ENCODE measurements around the gene CDX4.

CDX4 gene, protein sequence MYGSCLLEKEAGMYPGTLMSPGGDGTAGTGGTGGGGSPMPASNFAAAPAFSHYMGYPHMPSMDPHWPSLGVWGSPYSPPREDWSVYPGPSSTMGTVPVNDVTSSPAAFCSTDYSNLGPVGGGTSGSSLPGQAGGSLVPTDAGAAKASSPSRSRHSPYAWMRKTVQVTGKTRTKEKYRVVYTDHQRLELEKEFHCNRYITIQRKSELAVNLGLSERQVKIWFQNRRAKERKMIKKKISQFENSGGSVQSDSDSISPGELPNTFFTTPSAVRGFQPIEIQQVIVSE

DNA sequence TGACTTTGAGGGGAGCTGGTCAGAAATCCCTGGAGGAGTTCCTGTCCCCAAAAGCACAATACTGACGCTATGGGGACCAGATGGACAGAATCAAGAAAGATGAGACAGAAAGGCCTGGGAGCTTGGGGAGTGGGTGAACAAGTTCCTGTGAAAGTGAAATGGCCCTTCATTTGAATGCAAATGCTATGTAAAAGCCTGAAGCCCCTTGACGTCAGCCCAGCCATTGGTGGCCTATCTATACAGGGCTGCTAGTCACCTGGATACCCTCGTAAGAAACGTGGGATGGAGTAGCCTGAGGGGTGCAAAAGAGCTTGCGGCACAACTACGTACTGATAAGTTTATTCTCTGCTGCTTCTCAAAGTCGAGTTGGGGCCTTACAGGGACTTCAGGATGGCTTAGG lies at the start of gene CDX4:
Gene CDX4, plus strand, starts transcription at position 223 of the 400 bp plus-strand sequence. CDS start 201 bp downstream, outside the sequence.
- Histone ChIP-seq H3K36me3 (replicated peaks) (no peaks in the 10 kb centered on the region), H3K27ac (no peak within 1 kb of the TSS), H3K4me3 (ENCODE audit: low read depth, low read length) (no peak within 1 kb of the TSS), H3K27me3 (replicated peaks) (peaks cover 4% of the 10 kb centered on the region)
- TF ChIP-seq CTCF (IDR thresholded peaks at IDR 0.05; ENCODE audit: low read depth, low read length, missing control alignments): no peak
- DNase-seq: no peak
- in situ Hi-C loops (cut with HindIII; ENCODE audit: low pct_ligation_motif_present, low sequenced_read_pairs): no loop called here

- in situ Hi-C loops (cut with HindIII; ENCODE audit: low pct_ligation_motif_present, low sequenced_read_pairs): no loop called here
- no peak for TF ChIP-seq CTCF (IDR thresholded peaks at IDR 0.05; ENCODE audit: low read depth, low read length, missing control alignments)
- no peaks in the 10 kb centered on the region for H3K36me3 ChIP-seq (replicated peaks)
- H3K4me3 ChIP-seq (ENCODE audit: low read depth, low read length): no peak overlapping the region
- no peak overlapping the region for H3K27ac ChIP-seq
- H3K27me3 ChIP-seq (replicated peaks): no peaks in the 10 kb centered on the region
- DNase-seq: no peak
These were observed 48.5 kb upstream of the CDX4 start for GRCh38 chrX:73398185-73398914.

GRCh38 chrX:73400136-73400748 lies 46.6 kb upstream of the CDX4 start:
- TF ChIP-seq CTCF (IDR thresholded peaks at IDR 0.05; ENCODE audit: low read depth, low read length, missing control alignments): no peak
- DNase-seq: no peak
- H3K27ac ChIP-seq: no peak overlapping the region
- H3K36me3 ChIP-seq (replicated peaks): no peaks in the 10 kb centered on the region
- no peaks in the 10 kb centered on the region for H3K27me3 ChIP-seq (replicated peaks)
- H3K4me3 ChIP-seq (ENCODE audit: low read depth, low read length): no peak overlapping the region
- in situ Hi-C loops (cut with HindIII; ENCODE audit: low pct_ligation_motif_present, low sequenced_read_pairs): no loop called here

DNA sequence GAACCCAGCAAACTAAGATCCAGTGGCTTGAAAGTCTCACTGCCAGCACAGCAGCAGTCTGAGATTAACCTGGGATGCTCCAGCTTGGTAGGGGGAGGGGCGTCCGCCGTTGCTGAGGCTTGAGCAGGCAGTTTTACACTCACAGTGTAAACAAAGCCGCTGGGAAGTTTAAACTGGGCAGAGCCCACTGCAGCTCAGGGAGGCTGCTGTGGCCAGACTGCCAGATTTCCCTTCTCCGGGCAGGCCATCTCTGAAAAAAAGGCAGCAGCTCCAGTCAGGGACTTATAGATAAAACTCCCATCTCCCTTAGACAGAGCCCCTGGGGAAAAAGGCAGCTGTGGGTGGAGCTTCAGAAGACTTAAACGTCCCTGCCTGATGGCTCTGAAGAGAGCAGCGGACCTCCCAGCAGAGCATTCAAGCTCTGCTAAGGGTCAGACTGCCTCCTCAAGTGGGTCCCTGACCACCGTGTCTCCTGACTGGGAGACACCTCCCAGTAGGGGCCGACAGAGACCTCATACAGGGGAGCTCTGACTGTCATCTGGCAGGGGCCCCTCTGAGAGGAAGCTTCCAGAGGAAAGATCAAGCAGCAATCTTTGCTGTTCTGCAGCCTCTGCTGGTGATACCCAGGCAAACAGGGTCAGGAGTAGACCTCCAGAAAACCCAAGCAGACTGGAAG lies 45.1 kb upstream of the CDX4 start:
- H3K27ac ChIP-seq: no peak overlapping the region
- H3K4me3 ChIP-seq (ENCODE audit: low read depth, low read length): no peak overlapping the region
- no peak for TF ChIP-seq CTCF (IDR thresholded peaks at IDR 0.05; ENCODE audit: low read depth, low read length, missing control alignments)
- no peak for DNase-seq
- H3K36me3 ChIP-seq (replicated peaks): no peaks in the 10 kb centered on the region
- in situ Hi-C loops (cut with HindIII; ENCODE audit: low pct_ligation_motif_present, low sequenced_read_pairs): no loop called here
- no peaks in the 10 kb centered on the region for H3K27me3 ChIP-seq (replicated peaks)

DNA sequence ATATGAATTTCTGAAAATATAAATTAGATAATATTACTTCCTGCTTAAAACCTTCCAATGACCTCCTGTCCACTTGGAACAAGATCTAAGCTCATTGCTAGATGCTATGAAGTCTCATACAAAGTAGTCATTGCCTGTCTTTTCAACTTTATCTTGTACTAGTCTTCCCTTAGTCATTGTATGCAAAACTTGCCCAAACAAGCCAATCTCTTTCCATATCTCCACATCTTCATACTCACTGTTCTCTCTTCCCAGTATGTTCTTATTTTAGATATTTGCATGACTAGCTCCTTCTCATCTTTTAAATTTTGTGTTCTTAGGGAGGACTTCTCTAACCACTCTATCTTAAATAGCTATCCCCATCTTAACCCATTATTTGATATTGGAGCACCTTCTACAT lies 33.9 kb upstream of the CDX4 start:
- in situ Hi-C loops (cut with HindIII; ENCODE audit: low pct_ligation_motif_present, low sequenced_read_pairs): no loop called here
- H3K27ac ChIP-seq: no peak overlapping the region
- no peaks in the 10 kb centered on the region for H3K27me3 ChIP-seq (replicated peaks)
- DNase-seq: no peak
- H3K36me3 ChIP-seq (replicated peaks): no peaks in the 10 kb centered on the region
- H3K4me3 ChIP-seq (ENCODE audit: low read depth, low read length): no peak overlapping the region
- no peak for TF ChIP-seq CTCF (IDR thresholded peaks at IDR 0.05; ENCODE audit: low read depth, low read length, missing control alignments)

All from brain microvascular endothelial cell (primary cell).